PFSK-1 (cell line): ENCODE data around the gene GZMA.

ENCODE experiments used
- FOXP2 ChIP-seq: optimal IDR thresholded peaks from 2 replicates; pipeline ENCODE3; 2011; ENCODE audit warnings: borderline replicate concordance, control low read depth, inconsistent platforms; ENCODE audit not compliant: insufficient read depth; ENCODE audit errors: extremely low read length, extremely low read depth
- POLR2AphosphoS5 ChIP-seq: IDR thresholded peaks from 2 replicates; pipeline ENCODE4 v1.6.1; 2012; ENCODE audit warnings: low read depth, mild to moderate bottlenecking, control low read depth, low read length, moderate library complexity
- TAF1 ChIP-seq: IDR thresholded peaks from 2 replicates; pipeline ENCODE4 v1.6.1; 2012; ENCODE audit warnings: low read length, control low read depth, borderline replicate concordance; ENCODE audit not compliant: insufficient read depth

GRCh38 chr5:55110217-55110616 lies 7.8 kb downstream of the GZMA start:
- TF ChIP-seq FOXP2: no peak
- TF ChIP-seq POLR2AphosphoS5: no peak
- TF ChIP-seq TAF1: no peak
